GM12878 (cell line): ENCODE results near the gene FAM118B. TPM values are rescaled to one million over a fixed set of nuclear protein-coding genes. Genes with fewer than 3 reads are reported as not detected.

Experiments
- ATF3 ChIP-seq: IDR thresholded peaks from 2 replicates; pipeline ENCODE4 v1.6.1; 2011; ENCODE audit warnings: low read depth, mild to moderate bottlenecking, low read length, moderate library complexity, borderline replicate concordance; ENCODE audit errors: extremely low read depth
- CHD2 ChIP-seq: IDR thresholded peaks from 2 replicates; pipeline ENCODE4 v1.6.1; 2011; ENCODE audit warnings: low read depth, low read length, improper control_type of control experiment, borderline replicate concordance
- E2F8 ChIP-seq: fragments of 450-650 bp; IDR thresholded peaks from 2 replicates; pipeline ENCODE4 v1.6.1; 2018; ENCODE audit warnings: mild to moderate bottlenecking, low read depth, moderate library complexity; ENCODE audit not compliant: partially characterized antibody
- ETV6 ChIP-seq, 2 experiments: fragments of 450-650 bp in 1 of 2; IDR thresholded peaks in 1 of 2; conservative IDR thresholded peaks in 1 of 2; 2 replicates each; pipeline ENCODE4 v1.6.1; 2014; ENCODE audit warnings: antibody characterized with exemption in 1 of 2, borderline replicate concordance in 1 of 2, low read depth in 1 of 2, mild to moderate bottlenecking in 1 of 2, moderate library complexity in 1 of 2
- SIX5 ChIP-seq: IDR thresholded peaks from 2 replicates; pipeline ENCODE4 v1.6.1; 2011; ENCODE audit warnings: mild to moderate bottlenecking, low read depth, low read length, moderate library complexity; ENCODE audit not compliant: severe bottlenecking
- SMC3 ChIP-seq: IDR thresholded peaks from 2 replicates; pipeline ENCODE4 v1.6.1; 2011; ENCODE audit warnings: low read length, improper control_type of control experiment, borderline replicate concordance
- TCF3 ChIP-seq: IDR thresholded peaks from 2 replicates; pipeline ENCODE4 v1.6.1; 2012; ENCODE audit warnings: low read depth, mild to moderate bottlenecking, low read length, borderline replicate concordance; ENCODE audit not compliant: insufficient read depth
- ZNF687 ChIP-seq: fragments of 450-650 bp; IDR thresholded peaks from 2 replicates; pipeline ENCODE4 v1.6.1; 2017; ENCODE audit warnings: mild to moderate bottlenecking, moderate library complexity
- polyA plus RNA-seq, 11 experiments: library from polyadenylated mRNA; depleted of rRNA in 4 of 11; unstranded in 6 of 11; stranded (reverse) in 5 of 11; fragments of >200 nt; fragmentation: Nextera tagmentation in 4 of 11; fragmentation: Illumina TruSeq in 1 of 11; extraction: Ambion mirVana in 4 of 11; extraction: Trizol in 1 of 11; gene quantifications; 1 replicate in 1 of 11; 2 replicates in 10 of 11; pipeline versions ENCODE4 v1.2.1 to v1.2.3, GENCODE V29; 2011 to 2016; ENCODE audit warnings: inconsistent platforms in 2 of 11, missing spikeins in 2 of 11, low read depth in 1 of 11
- total RNA-seq, 4 experiments: library from RNA; depleted of rRNA in 3 of 4; stranded (reverse); fragments of >200 nt in 3 of 4; fragmentation: Illumina TruSeq in 1 of 4; extraction: Trizol in 1 of 4; gene quantifications; 2 replicates each; pipeline versions ENCODE4 v1.2.1 to v1.2.3, GENCODE V29; 2013 to 2021

The FAM118B gene
- total and polyA plus RNA-seq, 10 of the 15 experiments (the other 5 are each of a cell fraction or from before 2014, with no cell fraction given): 12.8 to 29.7 (median 16.5) TPM

- TF ChIP-seq SMC3 (no peak), SIX5 (no peak), ETV6 (conservative IDR thresholded peaks at IDR 0.05 in 1 of 2, IDR thresholded peaks at IDR 0.05 in 1 of 2; ENCODE audit: borderline replicate concordance in 1 of 2, low read depth in 1 of 2) (no peak), E2F8 (no peak), CHD2 (no peak), ZNF687 (no peak), TCF3 (no peak), ATF3 (no peak)
Observed at GRCh38 chr11:126297004-126297403, 85.4 kb downstream of the FAM118B start (continued).
